Stomach smooth muscle (tissue), 2 donors: ENCODE measurements around the gene PM20D1.
"Not testable (repeated sequence)": the region's sequence is repeated elsewhere in the genome, so short reads cannot be mapped to it uniquely, and the experiment has no call there.

Source experiments
- H3K27ac ChIP-seq: one replicate; pipeline ENCODE4 v1.7.0; 2013; ENCODE audit warnings: mild to moderate bottlenecking, low read length, inconsistent platforms
- H3K27me3 ChIP-seq, 2 donors: one replicate each; pipeline ENCODE4 v1.7.0; 2013; ENCODE audit warnings: low read length in 2 of 2; ENCODE audit not compliant: insufficient read depth in 2 of 2, control insufficient read depth in 1 of 2
- H3K36me3 ChIP-seq, 2 donors: one replicate each; pipeline ENCODE4 v1.7.0; 2013; ENCODE audit warnings: low read length in 2 of 2; ENCODE audit not compliant: control insufficient read depth in 2 of 2, insufficient read depth in 2 of 2
- H3K4me1 ChIP-seq: one replicate; pipeline ENCODE4 v1.7.0; 2013; ENCODE audit warnings: low read length; ENCODE audit not compliant: control insufficient read depth, insufficient read depth
- H3K4me3 ChIP-seq, 2 donors: one replicate each; pipeline ENCODE4 v1.7.0; 2013; ENCODE audit warnings: low read length in 2 of 2
- H3K9ac ChIP-seq, 2 donors: one replicate each; pipeline ENCODE4 v1.7.0; 2013; ENCODE audit warnings: low read length in 2 of 2, mild to moderate bottlenecking in 1 of 2
- H3K9me3 ChIP-seq, 2 donors: one replicate each; pipeline ENCODE4 v1.7.0; 2013; ENCODE audit warnings: low read length in 2 of 2; ENCODE audit not compliant: control insufficient read depth in 2 of 2
- donor health status: healthy.
- donor health status: Pancreatic carcinoma.

Gene PM20D1

GRCh38 chr1:205878026-205878425, 28.1 kb upstream of the PM20D1 start:
- Histone ChIP-seq H3K4me1 (no peaks in the 10 kb centered on the region), H3K36me3 (no peaks in the 10 kb centered on the region), H3K27ac (no peak overlapping the region), H3K27me3 (no peaks in the 10 kb centered on the region), H3K9ac (no peak overlapping the region), H3K9me3 (peaks cover 0 to 6% of the 10 kb centered on the region in 2 donors), H3K4me3 (no peak overlapping the region)

DNA sequence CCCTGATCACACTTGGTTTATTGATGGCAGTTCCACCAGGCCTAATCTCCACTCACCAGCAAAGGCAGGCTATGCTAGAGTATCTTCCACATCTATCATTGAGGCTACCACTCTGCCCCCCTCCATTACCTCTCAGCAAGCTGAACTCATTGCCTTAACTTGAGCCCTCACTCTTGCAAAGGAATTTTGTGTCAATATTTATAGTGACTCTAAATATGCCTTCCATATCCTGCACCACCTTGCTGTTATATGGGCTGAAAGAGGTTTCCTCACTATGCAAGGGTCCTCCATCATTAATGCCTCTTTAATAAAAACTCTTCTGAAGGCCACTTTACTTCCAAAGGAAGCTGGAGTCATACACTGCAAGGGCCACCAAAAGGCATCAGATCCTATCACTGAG, 23.2 kb upstream of the PM20D1 start:
- H3K4me3 ChIP-seq, H3K4me1 ChIP-seq, H3K9ac ChIP-seq, H3K9me3 ChIP-seq, H3K36me3 ChIP-seq, H3K27me3 ChIP-seq, H3K27ac ChIP-seq: not testable (repeated sequence)

DNA sequence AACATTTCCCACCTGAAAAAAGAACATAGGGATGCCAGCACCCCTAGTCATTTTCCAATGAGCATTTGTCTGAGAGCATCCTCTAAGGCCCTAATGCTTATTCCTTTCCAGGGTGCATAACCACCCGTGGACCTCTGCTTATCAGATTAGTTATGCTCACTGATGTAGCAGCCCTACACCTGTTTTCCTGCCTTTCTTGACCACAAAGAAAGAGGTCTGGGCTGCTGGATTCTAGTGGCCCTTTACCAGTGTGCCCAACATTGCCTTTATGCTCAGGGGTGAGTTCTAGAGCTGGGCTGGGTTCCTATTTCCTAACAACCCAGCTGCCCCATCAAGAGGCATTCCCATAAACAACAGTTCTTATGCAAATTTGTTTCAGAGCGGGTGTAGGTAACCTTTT, 20.3 kb upstream of the PM20D1 start:
- Histone ChIP-seq H3K27me3 (no peaks in the 10 kb centered on the region), H3K36me3 (no peaks in the 10 kb centered on the region), H3K27ac (no peak overlapping the region), H3K4me1 (no peaks in the 10 kb centered on the region), H3K9ac (no peak overlapping the region), H3K9me3 (no peaks in the 10 kb centered on the region), H3K4me3 (no peak overlapping the region)

DNA sequence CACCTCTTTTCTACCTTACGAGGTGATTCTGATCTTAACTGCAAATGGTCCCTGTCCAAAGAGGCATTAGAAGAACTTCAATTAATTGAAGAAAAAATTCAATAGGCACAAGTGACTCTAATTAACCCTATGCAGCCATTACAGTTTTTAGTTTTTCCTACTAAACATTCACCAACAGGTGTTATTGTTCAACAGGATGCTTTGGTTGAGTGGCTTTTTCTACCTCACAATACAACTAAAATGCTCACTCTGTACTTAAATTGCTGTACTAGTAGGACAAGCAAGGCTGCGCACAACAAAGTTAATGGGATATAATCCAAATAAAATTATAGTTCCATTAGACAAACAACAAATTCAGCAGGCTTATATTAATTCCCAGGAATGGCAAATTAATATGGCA, 11.6 kb upstream of the PM20D1 start:
- Histone ChIP-seq H3K27ac (no peak overlapping the region), H3K9ac (no peak overlapping the region), H3K9me3 (no peaks in the 10 kb centered on the region), H3K36me3 (no peaks in the 10 kb centered on the region), H3K27me3 (no peaks in the 10 kb centered on the region), H3K4me3 (no peak overlapping the region), H3K4me1 (no peaks in the 10 kb centered on the region)

- Histone ChIP-seq H3K27ac (no peak overlapping the region), H3K9ac (no peak overlapping the region), H3K36me3 (no peaks in the 10 kb centered on the region), H3K9me3 (no peaks in the 10 kb centered on the region), H3K27me3 (no peaks in the 10 kb centered on the region), H3K4me3 (no peak overlapping the region), H3K4me1 (no peaks in the 10 kb centered on the region)
Observed at GRCh38 chr1:205858141-205858961, 8.4 kb upstream of the PM20D1 start.

DNA sequence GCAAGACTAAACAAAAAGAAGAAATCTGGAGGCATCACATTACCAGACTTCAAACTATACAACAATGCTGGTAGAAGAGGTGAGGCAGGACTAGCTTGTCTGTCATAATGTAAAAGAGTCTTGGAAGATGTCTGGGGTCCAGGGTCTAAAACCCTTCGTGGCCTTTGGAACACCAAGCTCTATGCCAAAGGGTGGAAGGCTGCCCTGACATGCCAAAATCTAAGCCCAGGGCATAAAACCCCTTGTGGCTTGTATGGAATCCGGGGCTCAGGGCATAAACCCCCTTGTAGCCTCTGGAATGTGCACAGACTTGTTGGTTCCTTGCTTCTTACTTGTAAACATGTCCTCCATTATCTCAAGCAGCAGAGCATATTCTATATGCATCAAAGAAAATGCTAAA, 7.6 kb upstream of the PM20D1 start:
- H3K27ac ChIP-seq, H3K9ac ChIP-seq, H3K9me3 ChIP-seq, H3K4me1 ChIP-seq, H3K36me3 ChIP-seq, H3K4me3 ChIP-seq, H3K27me3 ChIP-seq: not testable (repeated sequence)

DNA sequence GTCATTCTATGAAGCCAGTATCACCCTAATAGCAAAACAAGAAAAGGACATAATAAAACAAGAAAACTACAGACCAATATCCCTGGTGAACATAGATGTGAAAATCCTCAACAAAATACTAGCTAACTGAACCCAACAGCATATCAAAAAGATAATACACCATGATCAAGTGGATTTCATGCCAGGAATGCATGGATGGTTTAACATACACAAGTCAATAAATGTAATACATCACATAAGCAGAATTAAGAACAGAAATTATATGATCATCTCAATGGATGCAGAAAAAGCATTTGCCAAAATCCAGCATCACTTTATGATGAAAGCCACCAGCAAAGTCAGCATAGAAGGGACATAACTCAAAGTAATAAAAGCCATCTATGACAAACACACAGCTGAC, 6.5 kb upstream of the PM20D1 start:
- Histone ChIP-seq H3K27me3 (no peaks in the 10 kb centered on the region), H3K4me1 (no peaks in the 10 kb centered on the region), H3K4me3 (no peak overlapping the region), H3K9ac (no peak overlapping the region), H3K27ac (no peak overlapping the region), H3K36me3 (no peaks in the 10 kb centered on the region), H3K9me3 (no peaks in the 10 kb centered on the region)

GRCh38 chr1:205852969-205853368, 3.0 kb upstream of the PM20D1 start:
- peaks cover 2% of the 10 kb centered on the region for H3K4me1 ChIP-seq
- no peak overlapping the region for H3K4me3 ChIP-seq

GRCh38 chr1:205851993-205852392, 2.1 kb upstream of the PM20D1 start:
- Histone ChIP-seq H3K27me3 (no peaks in the 10 kb centered on the region), H3K36me3 (no peaks in the 10 kb centered on the region), H3K9ac (no peak overlapping the region), H3K4me1 (peaks cover 2% of the 10 kb centered on the region), H3K27ac (no peak overlapping the region), H3K4me3 (no peak overlapping the region), H3K9me3 (no peaks in the 10 kb centered on the region)

More at GRCh38 chr1:205852969-205853368, 3.0 kb upstream of the PM20D1 start:
- no peak overlapping the region for H3K9ac ChIP-seq
- no peaks in the 10 kb centered on the region for H3K9me3 ChIP-seq
- H3K27me3 ChIP-seq: no peaks in the 10 kb centered on the region
- no peak overlapping the region for H3K27ac ChIP-seq
- no peaks in the 10 kb centered on the region for H3K36me3 ChIP-seq

GRCh38 chr1:205843036-205843859, 6.7 kb downstream of the PM20D1 start:
- H3K27me3 ChIP-seq: no peaks in the 10 kb centered on the region
- peaks cover 2% of the 10 kb centered on the region for H3K4me1 ChIP-seq
- H3K27ac ChIP-seq: no peak overlapping the region
- no peaks in the 10 kb centered on the region for H3K9me3 ChIP-seq
- no peak overlapping the region for H3K4me3 ChIP-seq
- no peak overlapping the region for H3K9ac ChIP-seq
- H3K36me3 ChIP-seq: no peaks in the 10 kb centered on the region

DNA sequence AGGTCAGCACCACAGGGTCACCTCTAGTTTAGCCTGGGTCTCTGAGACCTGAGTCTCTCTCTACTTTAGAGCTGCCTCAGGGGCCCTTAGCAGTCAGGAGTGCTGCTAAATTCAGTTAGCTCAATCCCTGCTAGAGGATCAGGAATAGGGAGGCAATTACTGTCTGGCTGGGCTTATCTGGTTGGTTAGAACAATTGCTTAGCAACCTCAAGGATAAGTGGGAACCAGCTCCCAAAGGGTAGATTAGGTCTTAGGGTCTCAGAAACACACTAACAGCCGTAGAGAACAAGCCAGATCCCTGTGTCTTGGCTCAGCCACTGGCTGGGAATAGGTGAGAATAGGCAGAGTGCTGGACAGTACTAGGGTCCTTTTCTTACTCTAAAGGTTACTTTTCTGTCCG, 7.7 kb downstream of the PM20D1 start:
- Histone ChIP-seq H3K4me1 (peaks cover 2% of the 10 kb centered on the region), H3K9me3 (no peaks in the 10 kb centered on the region), H3K27me3 (no peaks in the 10 kb centered on the region), H3K36me3 (no peaks in the 10 kb centered on the region), H3K4me3 (no peak overlapping the region), H3K9ac (no peak overlapping the region), H3K27ac (no peak overlapping the region)
